ENCODE measurements around the gene GALK2. TPM values are rescaled to one million over a fixed set of nuclear protein-coding genes. Genes with fewer than 3 reads are reported as not detected.

GALK2 gene
- total and polyA plus RNA-seq, 2 of the 4 experiments (the other 2 are of a cell fraction) = 27.0 to 63.6 TPM

GRCh38 chr15:49242820-49243219 lies 72.8 kb downstream of the GALK2 start:
- Histone ChIP-seq H3K4me1 (ENCODE audit: control insufficient read depth, insufficient read depth, low read length) (peaks cover 15% of the 10 kb centered on the region), H2BK20ac (ENCODE audit: low read depth, low read length) (peak overlapping the region; percentile 95), H4K91ac (ENCODE audit: insufficient read depth, low read depth, low read length) (peak overlapping the region; percentile 96), H3K4me3 (ENCODE audit: insufficient read depth, low read depth, low read length) (no peak overlapping the region), H4K5ac (ENCODE audit: low read depth, low read length) (peak overlapping the region; percentile 99), H3K27me3 (ENCODE audit: control insufficient read depth, insufficient read depth, low read length) (no peaks in the 10 kb centered on the region), H3K4ac (ENCODE audit: low read depth, low read length) (peak overlapping the region; percentile 94), H2AK9ac (replicated peaks; ENCODE audit: low read depth, low read length, poor library complexity) (peak overlapping the region; percentile 86), H3K36me3 (ENCODE audit: control insufficient read depth, insufficient read depth, low read length) (peaks cover 1% of the 10 kb centered on the region; the same call in 1 of the 2 replicates), H2AK5ac (ENCODE audit: low read depth, low read length) (peak overlapping the region; percentile 81), H3K9me3 (ENCODE audit: control insufficient read depth, insufficient read depth, low read length) (no peaks in the 10 kb centered on the region), H3K14ac (replicated peaks; ENCODE audit: low read depth, low read length) (peak overlapping the region; percentile 90), H3K27ac (ENCODE audit: insufficient read depth, low read length) (peak overlapping the region; percentile 91), H4K8ac (ENCODE audit: low read depth in 2 of 2, low read length in 2 of 2) (peak overlapping the region; percentile 92), H3K9me1 (ENCODE audit: insufficient read depth, low read length) (peaks cover 9% of the 10 kb centered on the region), H3K4me2 (ENCODE audit: low read depth, low read length) (peak overlapping the region; percentile 74; the same call in 1 of the 2 replicates), H2BK15ac (ENCODE audit: low read depth, low read length) (peak overlapping the region; percentile 94; the same call in 2 of the 3 replicates), H3K18ac (ENCODE audit: low read depth, low read length) (peak overlapping the region; percentile 99), H3K23ac (ENCODE audit: low read depth, low read length) (peak overlapping the region; percentile 90), H3K56ac (ENCODE audit: extremely low read depth, insufficient read depth, low read length) (peak overlapping the region; percentile 79), H2BK120ac (ENCODE audit: low read depth, low read length) (peak overlapping the region; percentile 95), H3K79me1 (ENCODE audit: low read depth in 1 of 2, low read length in 2 of 2) (peaks cover 11 to 23% of the 10 kb centered on the region in 2 experiments; a peak in 3 of 4 replicates), H2BK5ac (ENCODE audit: low read depth, low read length, poor library complexity, severe bottlenecking) (peak overlapping the region; percentile 86), H2AFZ (replicated peaks; ENCODE audit: low read length, poor library complexity) (peak overlapping the region; percentile 24), H4K20me1 (ENCODE audit: insufficient read depth, low read length) (no peaks in the 10 kb centered on the region), H3K9ac (ENCODE audit: low read depth, low read length) (no peak overlapping the region; the same call in 1 of the 2 replicates)
- ChIA-PET CTCF (interaction anchor here (0.6 kb wide), 1 partner anchor 748 kb away, joined by 3 read pairs; no protein-coding TSS in a partner anchor), POLR2A (ENCODE audit: unreplicated experiment) (interaction anchor here (0.5 kb wide), 1 partner anchor 103 kb away, joined by 5 read pairs; no protein-coding TSS in a partner anchor)
- intact Hi-C loops (cut with micrococcal nuclease) (loop anchor here (10.0 kb wide), 1 partner anchor 1072 kb away; no protein-coding TSS in a partner anchor), in situ Hi-C loops (cut with MboI; ENCODE audit: low sequenced_read_pairs) (loop anchor here (5.0 to 25.0 kb wide), 6 partner anchors 179 to 1069 kb away; partner anchors contain the start of genes DTWD1, FAM227B and FGF7), dilution Hi-C loops (cut with HindIII; ENCODE audit: low sequenced_read_pairs, unreplicated experiment) (no loop called here)
- ATAC-seq (ENCODE audit: low read depth) (peak; percentile 81), DNase-seq (peak; percentile 95)
- no TSS peak for BruUV-seq (replicated peaks)
- TF ChIP-seq RCOR1 (IDR thresholded peaks at IDR 0.05; ENCODE audit: insufficient replicate concordance, low read length) = no peak
- peak; percentile 48 for TF ChIP-seq CEBPB (IDR thresholded peaks at IDR 0.05; ENCODE audit: low read depth, low read length)
- peak; percentile 70 for TF ChIP-seq FOS (IDR thresholded peaks at IDR 0.05; ENCODE audit: low read depth, low read length)
- TF ChIP-seq MAFK (IDR thresholded peaks at IDR 0.05; ENCODE audit: low read depth, low read length) = no peak
- TF ChIP-seq NFE2L2 (IDR thresholded peaks at IDR 0.05; ENCODE audit: low read depth, low read length) = peak; percentile 64; the same call in 1 of the 2 replicates
- no CpG with 5 or more reads among the region's 2 CpGs for WGBS, 2 experiments (ENCODE audit: extremely low coverage in 2 of 2, insufficient read length in 1 of 2)
